T-helper 1 cell treated with Interleukin-12 subunit alpha and Interleukin-12 subunit beta and Interleukin-4 antibody, amounts not matched to agents 30 μg/mL and 1 μg/mL, for 36 hours (primary cell): ENCODE results near the gene ADAMTSL3.

Experiments
- H3K27ac Mint-ChIP-seq: one replicate; pipeline ENCODE4 v1.8.0; 2021; ENCODE audit warnings: mild to moderate bottlenecking, mixed read lengths
- H3K27me3 Mint-ChIP-seq: one replicate; pipeline ENCODE4 v1.8.0; 2021; ENCODE audit warnings: low read depth, mixed read lengths
- H3K36me3 Mint-ChIP-seq: one replicate; pipeline ENCODE4 v1.8.0; 2021; ENCODE audit warnings: low read depth, mixed read lengths
- H3K4me1 Mint-ChIP-seq: one replicate; pipeline ENCODE4 v1.8.0; 2021; ENCODE audit warnings: low read depth, mixed read lengths
- H3K4me3 Mint-ChIP-seq: one replicate; pipeline ENCODE4 v1.8.0; 2021; ENCODE audit warnings: mild to moderate bottlenecking, moderate library complexity, mixed read lengths
- H3K9me3 Mint-ChIP-seq: one replicate; pipeline ENCODE4 v1.8.0; 2021; ENCODE audit warnings: mixed read lengths

The ADAMTSL3 gene, protein sequence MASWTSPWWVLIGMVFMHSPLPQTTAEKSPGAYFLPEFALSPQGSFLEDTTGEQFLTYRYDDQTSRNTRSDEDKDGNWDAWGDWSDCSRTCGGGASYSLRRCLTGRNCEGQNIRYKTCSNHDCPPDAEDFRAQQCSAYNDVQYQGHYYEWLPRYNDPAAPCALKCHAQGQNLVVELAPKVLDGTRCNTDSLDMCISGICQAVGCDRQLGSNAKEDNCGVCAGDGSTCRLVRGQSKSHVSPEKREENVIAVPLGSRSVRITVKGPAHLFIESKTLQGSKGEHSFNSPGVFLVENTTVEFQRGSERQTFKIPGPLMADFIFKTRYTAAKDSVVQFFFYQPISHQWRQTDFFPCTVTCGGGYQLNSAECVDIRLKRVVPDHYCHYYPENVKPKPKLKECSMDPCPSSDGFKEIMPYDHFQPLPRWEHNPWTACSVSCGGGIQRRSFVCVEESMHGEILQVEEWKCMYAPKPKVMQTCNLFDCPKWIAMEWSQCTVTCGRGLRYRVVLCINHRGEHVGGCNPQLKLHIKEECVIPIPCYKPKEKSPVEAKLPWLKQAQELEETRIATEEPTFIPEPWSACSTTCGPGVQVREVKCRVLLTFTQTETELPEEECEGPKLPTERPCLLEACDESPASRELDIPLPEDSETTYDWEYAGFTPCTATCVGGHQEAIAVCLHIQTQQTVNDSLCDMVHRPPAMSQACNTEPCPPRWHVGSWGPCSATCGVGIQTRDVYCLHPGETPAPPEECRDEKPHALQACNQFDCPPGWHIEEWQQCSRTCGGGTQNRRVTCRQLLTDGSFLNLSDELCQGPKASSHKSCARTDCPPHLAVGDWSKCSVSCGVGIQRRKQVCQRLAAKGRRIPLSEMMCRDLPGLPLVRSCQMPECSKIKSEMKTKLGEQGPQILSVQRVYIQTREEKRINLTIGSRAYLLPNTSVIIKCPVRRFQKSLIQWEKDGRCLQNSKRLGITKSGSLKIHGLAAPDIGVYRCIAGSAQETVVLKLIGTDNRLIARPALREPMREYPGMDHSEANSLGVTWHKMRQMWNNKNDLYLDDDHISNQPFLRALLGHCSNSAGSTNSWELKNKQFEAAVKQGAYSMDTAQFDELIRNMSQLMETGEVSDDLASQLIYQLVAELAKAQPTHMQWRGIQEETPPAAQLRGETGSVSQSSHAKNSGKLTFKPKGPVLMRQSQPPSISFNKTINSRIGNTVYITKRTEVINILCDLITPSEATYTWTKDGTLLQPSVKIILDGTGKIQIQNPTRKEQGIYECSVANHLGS (N-terminal part only)

DNA sequence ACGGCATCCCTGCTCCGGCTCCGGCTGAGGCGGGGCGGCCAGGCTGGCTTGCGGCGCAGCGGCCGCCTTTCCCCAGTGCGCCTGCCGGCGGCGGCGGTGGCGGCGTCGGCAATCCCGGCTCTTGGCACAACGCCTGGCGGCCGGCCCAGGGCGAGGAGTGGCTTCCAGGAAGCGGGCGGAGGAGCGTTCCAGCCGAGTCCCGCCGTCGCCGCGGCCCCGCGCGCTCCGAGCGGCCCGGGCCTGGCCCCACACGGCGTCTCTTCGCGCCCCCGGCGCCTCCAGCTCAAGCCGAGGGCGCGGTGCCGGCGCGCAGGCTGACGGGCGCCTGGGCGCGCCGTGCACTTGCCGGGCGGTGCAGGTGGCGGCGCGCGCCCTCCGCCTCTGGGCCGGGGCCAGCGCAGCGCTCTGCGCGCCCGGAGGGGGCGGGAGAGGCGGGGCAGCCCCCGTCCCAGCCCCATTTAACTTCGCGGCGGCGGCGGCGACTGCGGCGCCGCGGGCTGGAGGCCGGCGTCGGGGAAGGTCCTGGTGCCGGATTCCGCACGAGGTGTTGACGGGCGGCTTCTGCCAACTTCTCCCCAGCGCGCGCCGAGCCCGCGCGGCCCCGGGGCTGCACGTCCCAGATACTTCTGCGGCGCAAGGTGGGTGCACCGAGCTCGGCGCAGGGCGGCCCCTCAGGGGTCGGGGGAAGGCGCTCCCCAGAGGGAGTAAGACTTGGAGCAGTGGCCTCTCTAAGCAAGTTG, at the start of gene ADAMTSL3:
TSS of gene ADAMTSL3 (plus strand) at position 485 of the 740 bp plus-strand sequence. CDS start 1,639 bp downstream, outside the sequence.
- H3K27ac Mint-ChIP-seq, result no peak within 1 kb of the TSS
- no peaks in the 10 kb centered on the region for H3K36me3 Mint-ChIP-seq
- peaks cover 25% of the 10 kb centered on the region for H3K27me3 Mint-ChIP-seq
- H3K9me3 Mint-ChIP-seq, result no peaks in the 10 kb centered on the region
- H3K4me1 Mint-ChIP-seq, result no peaks in the 10 kb centered on the region
- no peak within 1 kb of the TSS for H3K4me3 Mint-ChIP-seq

DNA sequence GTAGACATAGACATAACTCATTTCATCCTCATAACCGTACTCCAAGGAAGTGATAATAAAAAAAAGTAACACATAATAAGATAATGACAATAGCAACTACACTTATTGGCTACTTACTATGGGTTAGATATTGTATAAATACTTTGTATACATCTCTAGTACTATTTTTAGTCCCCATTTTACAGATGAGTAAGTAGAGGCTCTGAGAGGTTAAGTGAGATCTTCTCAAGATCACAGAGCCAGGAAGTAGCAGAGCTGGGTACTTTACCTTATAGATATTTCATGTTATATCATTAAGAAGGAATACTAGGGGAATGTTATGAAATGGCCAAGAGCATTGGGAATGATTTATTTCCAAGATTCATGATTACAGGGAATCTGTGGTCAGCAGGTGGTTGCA, 49.4 kb upstream of the ADAMTSL3 start:
- Mint-ChIP-seq H3K9me3 (peaks cover 11% of the 10 kb centered on the region), H3K27me3 (peaks cover 4% of the 10 kb centered on the region), H3K4me1 (no peaks in the 10 kb centered on the region), H3K27ac (no peak overlapping the region), H3K36me3 (no peaks in the 10 kb centered on the region), H3K4me3 (no peak overlapping the region)

- H3K9me3 Mint-ChIP-seq, result peaks cover 4% of the 10 kb centered on the region
- H3K4me1 Mint-ChIP-seq, result no peaks in the 10 kb centered on the region
- H3K27me3 Mint-ChIP-seq, result peaks cover 4% of the 10 kb centered on the region
- H3K36me3 Mint-ChIP-seq, result no peaks in the 10 kb centered on the region
- H3K27ac Mint-ChIP-seq, result no peak overlapping the region
- no peak overlapping the region for H3K4me3 Mint-ChIP-seq
These were observed 48.6 kb upstream of the ADAMTSL3 start for GRCh38 chr15:83605111-83605945.

DNA sequence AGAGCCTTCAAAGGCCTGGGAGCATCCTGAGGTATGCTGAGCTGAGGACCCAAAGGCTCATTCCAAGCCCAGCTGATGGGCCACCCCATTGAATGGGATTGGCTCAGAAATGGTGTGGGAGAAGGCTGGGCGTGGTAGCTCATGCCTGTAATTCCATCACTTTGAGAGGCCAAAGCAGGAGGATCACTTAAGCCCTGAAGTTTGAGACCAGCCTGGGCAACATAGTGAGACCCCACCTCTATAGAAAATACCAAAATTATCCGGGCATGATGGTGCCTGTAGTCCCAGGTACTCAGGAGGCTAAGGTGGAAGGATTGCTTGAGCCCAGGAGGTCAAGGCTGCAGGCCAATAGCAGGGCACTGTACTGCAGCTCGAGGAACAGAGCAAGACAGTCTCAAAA, 43.8 kb upstream of the ADAMTSL3 start:
- H3K4me1 Mint-ChIP-seq, result no peaks in the 10 kb centered on the region
- H3K4me3 Mint-ChIP-seq, result no peak overlapping the region
- H3K27ac Mint-ChIP-seq, result no peak overlapping the region
- no peaks in the 10 kb centered on the region for H3K36me3 Mint-ChIP-seq
- H3K9me3 Mint-ChIP-seq, result no peaks in the 10 kb centered on the region
- peaks cover 4% of the 10 kb centered on the region for H3K27me3 Mint-ChIP-seq

GRCh38 chr15:83610901-83611685, 42.8 kb upstream of the ADAMTSL3 start:
- H3K27ac Mint-ChIP-seq, result no peak overlapping the region
- no peaks in the 10 kb centered on the region for H3K9me3 Mint-ChIP-seq
- H3K27me3 Mint-ChIP-seq, result peaks cover 4% of the 10 kb centered on the region
- no peaks in the 10 kb centered on the region for H3K4me1 Mint-ChIP-seq
- no peak overlapping the region for H3K4me3 Mint-ChIP-seq
- no peaks in the 10 kb centered on the region for H3K36me3 Mint-ChIP-seq

DNA sequence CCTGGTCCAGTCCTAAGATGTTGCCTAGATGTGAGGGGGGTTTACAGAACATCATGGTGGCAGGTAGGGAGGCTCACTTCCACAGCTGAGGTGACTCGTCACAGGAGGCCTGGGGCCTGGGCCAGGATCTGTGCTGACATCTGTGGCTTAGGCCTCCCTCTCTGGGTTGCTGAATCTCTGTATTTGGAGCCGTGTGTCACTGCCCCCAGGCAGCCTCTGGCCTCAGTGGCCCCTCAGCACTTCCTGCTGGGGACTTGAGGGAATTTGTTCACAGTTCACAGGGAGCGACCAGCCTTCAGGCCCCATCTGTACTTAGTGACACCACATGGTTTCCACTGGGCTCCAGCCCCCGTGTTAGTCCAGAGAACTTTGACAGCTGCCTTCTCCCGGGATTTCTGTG, 41.7 kb upstream of the ADAMTSL3 start:
- no peaks in the 10 kb centered on the region for H3K27me3 Mint-ChIP-seq
- no peaks in the 10 kb centered on the region for H3K9me3 Mint-ChIP-seq
- no peaks in the 10 kb centered on the region for H3K4me1 Mint-ChIP-seq
- H3K4me3 Mint-ChIP-seq, result no peak overlapping the region
- H3K36me3 Mint-ChIP-seq, result no peaks in the 10 kb centered on the region
- no peak overlapping the region for H3K27ac Mint-ChIP-seq

- Mint-ChIP-seq H3K4me1 (no peaks in the 10 kb centered on the region), H3K27me3 (no peaks in the 10 kb centered on the region), H3K9me3 (no peaks in the 10 kb centered on the region), H3K27ac (no peak overlapping the region), H3K36me3 (no peaks in the 10 kb centered on the region), H3K4me3 (no peak overlapping the region)
These were observed 40.9 kb upstream of the ADAMTSL3 start for GRCh38 chr15:83612898-83613635.

DNA sequence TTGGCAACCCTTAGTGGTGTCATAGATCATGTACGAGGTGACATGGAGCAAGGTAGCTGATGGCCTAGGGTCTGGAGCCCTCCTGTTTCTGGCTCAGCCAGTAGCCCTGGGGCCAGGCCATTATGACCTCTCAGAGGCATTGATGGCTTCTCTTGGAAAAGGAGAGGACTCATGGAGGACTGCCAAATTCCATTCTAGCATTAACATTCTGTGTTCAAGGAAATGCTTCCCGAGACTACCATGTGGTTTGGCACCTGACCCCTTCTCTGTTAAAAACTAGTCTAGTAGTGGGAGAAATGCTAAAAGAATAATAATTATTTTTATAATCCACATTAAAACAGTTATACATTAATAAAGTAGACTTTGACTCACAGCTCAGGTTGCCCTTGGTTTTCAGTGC, 40.2 kb upstream of the ADAMTSL3 start:
- Mint-ChIP-seq H3K4me3 (no peak overlapping the region), H3K36me3 (no peaks in the 10 kb centered on the region), H3K4me1 (no peaks in the 10 kb centered on the region), H3K27ac (no peak overlapping the region), H3K9me3 (no peaks in the 10 kb centered on the region), H3K27me3 (no peaks in the 10 kb centered on the region)

DNA sequence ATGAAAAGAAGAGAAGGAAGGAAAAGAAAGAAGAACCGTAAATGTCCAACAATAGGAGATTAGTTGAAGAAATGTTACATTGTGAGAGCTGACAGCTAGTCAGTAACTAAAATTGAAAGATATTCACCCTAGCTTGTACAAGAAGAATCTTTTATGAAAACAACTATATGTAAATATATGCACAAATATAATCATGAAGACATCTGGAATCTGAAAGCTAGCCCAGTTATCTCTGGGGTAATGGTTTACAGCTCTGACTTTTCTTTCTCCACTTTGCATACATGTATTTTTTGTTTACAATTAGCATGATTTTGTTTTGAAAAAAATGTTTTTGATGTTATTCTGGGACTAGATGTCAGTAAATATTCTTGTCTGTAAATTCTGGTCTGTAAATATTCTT, 37.1 kb upstream of the ADAMTSL3 start:
- Mint-ChIP-seq H3K4me1 (no peaks in the 10 kb centered on the region), H3K4me3 (no peak overlapping the region), H3K9me3 (no peaks in the 10 kb centered on the region), H3K27me3 (no peaks in the 10 kb centered on the region), H3K27ac (no peak overlapping the region), H3K36me3 (no peaks in the 10 kb centered on the region)

DNA sequence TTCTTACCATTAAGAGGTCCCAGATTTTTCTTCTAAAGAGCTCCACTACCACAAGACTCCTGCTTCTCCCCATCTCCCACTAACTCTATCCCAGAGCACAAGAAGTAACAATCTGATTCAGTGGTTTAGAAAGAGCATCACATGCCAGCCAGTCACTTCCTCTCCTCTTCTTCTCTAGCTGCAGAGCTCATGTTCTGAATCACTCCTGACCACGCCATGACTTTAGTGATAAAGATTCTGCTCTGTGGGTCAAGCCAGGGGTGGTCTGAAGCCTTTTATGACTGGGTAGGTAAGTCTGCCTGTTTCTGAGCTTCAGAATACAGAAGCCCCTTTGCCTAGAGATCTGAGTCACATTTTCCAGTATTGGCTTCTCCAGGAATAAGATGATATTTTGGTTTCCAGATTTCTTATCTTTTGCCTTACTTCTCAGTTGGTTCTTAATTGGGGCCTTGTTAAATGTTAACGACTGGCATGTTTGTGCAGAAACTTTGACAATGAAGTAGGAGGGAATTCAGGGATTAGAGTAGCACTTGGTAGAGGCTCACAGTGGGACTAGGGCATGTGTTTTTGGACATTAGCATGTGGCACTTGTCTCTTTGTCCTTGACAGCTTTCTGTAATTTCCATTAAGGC, 27.6 kb upstream of the ADAMTSL3 start:
- H3K27ac Mint-ChIP-seq, result no peak overlapping the region
- no peaks in the 10 kb centered on the region for H3K4me1 Mint-ChIP-seq
- no peaks in the 10 kb centered on the region for H3K27me3 Mint-ChIP-seq
- no peak overlapping the region for H3K4me3 Mint-ChIP-seq
- H3K9me3 Mint-ChIP-seq, result peaks cover 6% of the 10 kb centered on the region
- H3K36me3 Mint-ChIP-seq, result no peaks in the 10 kb centered on the region

DNA sequence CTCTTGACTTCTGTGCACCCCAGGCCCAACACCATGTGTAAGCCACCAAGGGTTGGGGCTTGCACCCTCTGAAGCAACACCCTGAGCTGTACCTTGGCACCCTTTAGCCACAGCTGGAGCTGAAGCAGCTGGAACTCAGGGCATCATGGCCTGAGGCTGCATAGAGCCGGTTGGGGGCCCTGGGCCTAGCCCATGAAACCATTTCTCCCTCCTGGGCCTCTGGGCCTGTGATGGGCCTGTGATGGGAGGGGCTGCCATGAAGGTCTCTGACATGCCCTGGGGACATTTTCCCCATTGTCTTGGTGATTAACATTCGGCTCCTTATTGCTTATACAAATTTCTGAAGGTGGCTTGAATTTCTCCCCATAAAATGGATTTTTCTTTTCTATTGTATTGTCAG, 22.4 kb upstream of the ADAMTSL3 start:
- H3K4me1 Mint-ChIP-seq, result no peaks in the 10 kb centered on the region
- H3K36me3 Mint-ChIP-seq, result no peaks in the 10 kb centered on the region
- peaks cover 13% of the 10 kb centered on the region for H3K9me3 Mint-ChIP-seq
- H3K4me3 Mint-ChIP-seq, result no peak overlapping the region
- H3K27ac Mint-ChIP-seq, result no peak overlapping the region
- H3K27me3 Mint-ChIP-seq, result no peaks in the 10 kb centered on the region

GRCh38 chr15:83643201-83643600, 10.7 kb upstream of the ADAMTSL3 start:
- Mint-ChIP-seq H3K27me3 (no peaks in the 10 kb centered on the region), H3K4me3 (no peak overlapping the region), H3K4me1 (no peaks in the 10 kb centered on the region), H3K9me3 (peaks cover 16% of the 10 kb centered on the region), H3K36me3 (no peaks in the 10 kb centered on the region), H3K27ac (no peak overlapping the region)
